Activated CD8-positive, alpha-beta memory T cell treated with anti-CD3 and anti-CD28 coated beads for 24 hours (primary cell): ENCODE measurements around the gene IRAK2.

ENCODE experiments used
- DNase-seq: peaks from one replicate; pipeline ENCODE4 v3.0.0-alpha.2; 2020

IRAK2 gene

DNA sequence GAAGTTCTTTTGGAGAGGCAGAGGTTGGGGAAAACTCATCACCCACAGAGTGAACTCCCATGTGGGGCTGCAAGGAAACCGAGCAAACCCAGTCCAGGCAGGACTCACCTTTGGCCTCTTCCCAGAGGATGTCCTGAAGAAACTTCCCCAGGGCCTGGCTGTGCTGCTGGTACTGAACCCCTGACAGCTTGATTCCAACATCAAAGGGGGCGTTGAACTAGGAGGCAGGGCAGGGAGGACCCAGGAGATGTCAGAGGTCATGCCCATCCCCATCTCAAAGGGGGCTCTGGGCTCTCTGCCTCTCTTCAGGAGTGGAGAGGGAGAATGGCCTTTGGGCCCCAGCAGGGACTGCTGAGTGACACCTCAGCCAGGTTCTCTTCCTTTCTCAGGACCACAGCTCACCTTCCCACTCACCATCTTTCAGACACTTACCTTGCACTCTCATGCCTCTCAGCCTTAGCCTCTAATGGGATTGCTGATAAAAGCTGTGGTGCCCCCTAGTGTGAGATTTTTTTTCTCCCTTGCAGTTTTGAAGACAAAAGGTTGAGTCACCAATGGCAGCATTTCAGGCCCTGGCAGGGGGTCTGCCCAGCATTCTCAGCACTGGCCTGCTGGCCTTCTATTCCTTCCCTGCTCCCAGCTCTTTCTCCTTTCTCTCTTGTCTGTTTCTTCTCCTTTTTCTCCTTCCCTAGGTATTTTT, 122.0 kb downstream of the IRAK2 start:
- no peak for DNase-seq

DNA sequence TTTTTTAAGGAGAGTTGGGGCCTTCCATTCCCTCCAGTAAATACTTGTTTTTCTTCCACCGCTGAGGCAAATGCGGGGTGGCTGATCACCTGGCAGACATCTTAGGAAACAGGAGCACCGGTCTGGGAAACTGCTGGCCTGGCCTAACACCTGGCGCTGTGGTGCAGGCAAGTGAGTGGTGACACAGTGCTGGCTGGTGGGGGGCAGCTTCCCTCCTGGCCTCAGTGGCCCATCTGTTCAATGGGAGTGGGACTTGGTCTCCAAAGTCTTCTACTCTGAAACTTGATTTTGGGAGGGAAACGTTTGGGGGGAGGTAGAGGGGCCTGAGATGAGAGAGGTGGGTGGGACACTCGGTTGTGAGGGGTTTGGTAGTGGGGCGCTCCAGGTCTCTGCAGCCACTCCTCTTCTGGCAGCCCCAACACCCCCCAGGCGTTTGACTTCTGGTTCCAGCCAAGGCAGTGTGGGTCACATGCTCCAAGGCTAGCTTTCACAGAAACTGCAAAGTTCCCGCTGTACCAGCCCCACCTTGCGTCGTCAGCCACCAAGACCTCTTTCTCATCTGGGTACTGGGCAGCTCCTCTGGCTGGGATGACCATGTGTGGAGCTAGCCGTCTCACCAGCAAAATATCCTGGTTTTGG, 123.3 kb downstream of the IRAK2 start:
- DNase-seq, result no peak

GRCh38 chr3:10288575-10288960, 123.8 kb downstream of the IRAK2 start:
- no peak for DNase-seq

GRCh38 chr3:10289077-10289476, 124.4 kb downstream of the IRAK2 start:
- DNase-seq, result no peak

DNA sequence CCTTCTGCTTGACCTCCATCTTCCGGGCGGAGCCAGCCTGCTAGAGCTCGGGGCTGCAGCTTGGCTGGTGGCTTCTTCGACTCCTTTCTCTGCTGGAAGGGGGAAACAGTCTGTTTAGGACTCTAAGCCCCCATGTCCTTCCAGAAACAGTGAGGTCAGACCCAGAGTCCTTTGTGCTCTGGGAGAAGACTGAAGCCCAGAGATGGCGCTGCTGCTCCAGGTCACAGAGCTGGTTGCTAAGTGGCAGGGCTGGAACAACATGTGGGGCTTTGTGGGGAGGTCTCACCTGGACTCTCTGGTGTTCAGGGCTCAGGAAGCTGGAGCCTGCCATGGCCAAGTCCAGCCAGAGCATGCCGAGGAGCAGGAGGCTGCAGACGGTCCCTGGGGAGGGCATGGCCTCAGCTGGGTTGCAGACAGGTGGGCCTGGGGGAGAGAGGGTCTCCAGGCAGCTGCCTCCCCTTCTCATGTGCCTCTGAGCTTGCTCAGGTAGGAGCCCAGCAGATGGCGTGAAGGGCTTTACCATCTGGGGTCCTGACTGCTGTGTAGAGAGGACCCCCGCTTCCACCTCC, 125.2 kb downstream of the IRAK2 start:
- DNase-seq, result no peak

DNA sequence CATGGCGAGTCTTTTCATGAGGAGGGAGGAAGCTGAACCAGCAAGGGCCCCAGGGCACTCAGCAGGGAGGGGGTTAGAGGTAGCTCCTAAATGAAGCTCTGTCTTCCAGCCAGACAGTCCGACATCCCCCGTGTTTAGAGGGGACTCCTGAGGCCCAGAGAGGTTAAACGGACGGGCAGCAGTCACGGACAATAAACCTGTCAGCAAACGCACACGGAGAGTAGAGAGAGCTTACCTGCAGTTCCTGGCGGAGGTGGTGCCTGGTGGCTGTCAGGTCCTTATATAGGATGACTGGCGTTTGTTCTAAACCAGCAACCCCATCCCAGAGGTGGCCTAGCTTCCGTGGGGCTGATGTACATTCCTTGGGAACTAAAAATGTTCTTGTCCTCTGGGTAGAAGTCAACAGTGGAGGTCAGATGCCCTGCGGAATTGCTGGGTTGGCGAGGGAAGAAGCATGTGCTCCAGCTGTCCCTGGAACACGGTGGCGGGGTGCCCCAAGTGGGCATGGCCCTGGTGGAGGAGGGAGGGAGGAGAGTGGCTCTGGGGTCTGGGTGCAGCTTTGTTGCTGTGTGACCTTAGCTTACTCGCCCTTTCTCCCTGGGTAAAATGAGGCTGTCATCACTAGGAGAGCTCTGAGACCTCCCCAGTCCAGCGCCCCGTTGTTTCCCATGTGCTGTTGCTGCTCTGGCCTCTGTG, 125.9 kb downstream of the IRAK2 start:
- DNase-seq, result no peak

DNA sequence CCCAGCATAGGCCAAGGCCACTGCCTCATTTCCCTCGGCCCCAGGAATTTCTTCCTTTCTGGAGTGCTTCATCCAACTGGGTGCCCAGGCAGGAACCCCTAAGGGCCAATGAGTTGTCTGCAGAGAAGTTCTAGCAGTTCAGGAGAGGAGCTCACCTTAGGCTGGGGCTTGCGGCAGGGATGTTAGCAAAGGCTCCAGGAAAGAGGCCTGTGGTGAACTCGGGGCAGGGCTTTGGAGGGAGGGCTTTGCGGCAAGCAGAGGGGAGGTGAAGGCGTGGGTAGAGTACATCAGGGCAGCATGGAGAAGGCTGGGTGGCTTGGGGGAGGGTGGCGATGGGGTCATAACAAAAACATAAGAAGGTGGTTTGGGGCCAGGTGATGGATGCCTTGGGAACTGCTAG, 126.9 kb downstream of the IRAK2 start:
- DNase-seq, result no peak

DNA sequence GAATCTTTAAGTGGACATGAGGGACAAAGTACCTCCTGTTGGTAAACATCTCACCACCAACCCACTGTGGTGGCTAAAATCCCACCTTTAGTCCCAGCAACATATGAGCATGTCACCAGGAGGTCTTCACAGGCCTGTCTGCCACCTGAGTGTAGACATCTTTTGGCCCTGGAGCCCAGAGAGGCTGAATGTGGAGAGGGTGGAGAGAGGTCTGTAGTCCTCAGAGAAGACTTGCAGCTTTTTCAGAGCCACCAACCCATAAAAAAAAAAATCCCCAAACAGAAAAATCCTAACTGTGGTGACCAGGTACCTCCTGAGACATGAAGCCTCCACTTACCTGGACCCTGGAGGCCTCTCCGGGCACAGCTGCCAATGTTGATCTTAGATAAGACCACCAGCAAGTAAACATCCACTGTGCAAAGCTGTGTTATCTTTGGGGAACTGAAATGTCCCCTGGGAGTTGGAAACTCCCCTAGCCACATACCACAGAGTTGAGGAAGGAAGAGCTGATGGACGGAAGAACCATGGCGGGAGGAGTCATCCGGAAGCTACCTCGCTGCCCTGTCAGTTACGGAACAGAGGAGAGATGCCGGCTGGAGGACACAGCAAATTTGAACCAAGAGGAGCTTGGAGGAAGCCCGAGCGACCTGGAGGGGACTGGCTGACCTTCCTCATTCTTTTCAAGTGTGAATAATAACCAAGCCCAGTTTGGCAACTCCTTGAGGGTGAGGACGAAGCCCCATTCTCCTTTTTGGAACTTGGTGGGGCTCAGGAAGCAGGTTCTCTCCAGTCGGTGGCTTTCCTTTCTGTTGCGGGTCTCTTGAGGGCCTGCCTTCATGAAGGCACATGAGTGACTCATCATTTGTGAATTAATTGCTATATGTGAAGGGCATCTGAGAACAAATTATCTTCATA, 128.0 kb downstream of the IRAK2 start, which contains the start of gene GHRL:
GHRL (minus strand) TSS at position 443 of the 915 bp plus-strand sequence. CDS start 2,767 bp downstream, outside the sequence.
- no peak for DNase-seq
